Common myeloid progenitor, CD34-positive (primary cell): ENCODE results near the gene BCAR3.
"Not testable (repeated sequence)": the region's sequence is repeated elsewhere in the genome, so short reads cannot be mapped to it uniquely, and the experiment has no call there.

Source experiments
- CTCF ChIA-PET: fragments of 350-600 bp; sonication (Branson Sonifier 250); formaldehyde crosslinking; loops from one replicate; lab custom pipeline; 2021; ENCODE audit warnings: antibody characterized with exemption; lab: Charles Lee
- POLR2A ChIA-PET: fragments of 350-600 bp; sonication (Branson Sonifier 250); formaldehyde crosslinking; loops from one replicate; lab custom pipeline; 2021; ENCODE audit warnings: antibody characterized with exemption; lab: Charles Lee
- DNase-seq, 3 donors: peaks; one replicate each; pipeline versions ENCODE4 v3.0.0 to v3.0.0-alpha.2; 2013
- H3K27ac ChIP-seq, 2 experiments: 1 replicate in 1 of 2; 2 replicates in 1 of 2; pipeline ENCODE4 v1.7.0; 2013; ENCODE audit warnings: inconsistent platforms in 2 of 2, low read length in 2 of 2, mild to moderate bottlenecking in 2 of 2, low read depth in 1 of 2, moderate library complexity in 1 of 2; ENCODE audit not compliant: severe bottlenecking in 2 of 2, insufficient read depth in 1 of 2, poor library complexity in 1 of 2
- H3K27me3 ChIP-seq, 5 experiments: replicated peaks in 2 of 5; 1 replicate in 3 of 5; 2 replicates in 2 of 5; pipeline versions ENCODE4 v1.6.1 to v1.7.0; 2013; ENCODE audit warnings: low read length in 4 of 5, mild to moderate bottlenecking in 2 of 5, moderate library complexity in 2 of 5, inconsistent platforms in 1 of 5; ENCODE audit not compliant: insufficient read depth in 5 of 5, control insufficient read depth in 4 of 5
- H3K36me3 ChIP-seq, 4 experiments: 1 replicate in 2 of 4; 2 replicates in 2 of 4; pipeline versions ENCODE4 v1.6.1 to v1.7.0; 2013; ENCODE audit warnings: low read length in 3 of 4, control low read depth in 1 of 4, mild to moderate bottlenecking in 1 of 4; ENCODE audit not compliant: control insufficient read depth in 4 of 4, insufficient read depth in 4 of 4
- H3K4me1 ChIP-seq, 4 experiments: 1 replicate in 3 of 4; 2 replicates in 1 of 4; pipeline versions ENCODE4 v1.6.1 to v1.7.1; 2013; ENCODE audit warnings: low read length in 3 of 4, mild to moderate bottlenecking in 3 of 4, control low read depth in 1 of 4, inconsistent platforms in 1 of 4, moderate library complexity in 1 of 4; ENCODE audit not compliant: control insufficient read depth in 4 of 4, insufficient read depth in 4 of 4; ENCODE audit errors: control extremely low read depth in 1 of 4
- H3K4me3 ChIP-seq, 7 experiments: 1 replicate in 4 of 7; 2 replicates in 3 of 7; pipeline versions ENCODE4 v1.5.1 to v1.7.0; 2013; ENCODE audit warnings: mild to moderate bottlenecking in 7 of 7, low read length in 6 of 7, moderate library complexity in 6 of 7, inconsistent platforms in 2 of 7, low read depth in 2 of 7, control low read depth in 1 of 7; ENCODE audit not compliant: insufficient read depth in 4 of 7, control insufficient read depth in 1 of 7; ENCODE audit errors: extremely low read depth in 1 of 7
- H3K9me3 ChIP-seq, 5 experiments: 1 replicate in 4 of 5; 2 replicates in 1 of 5; pipeline versions ENCODE4 v1.6.1 to v1.7.1; 2013; ENCODE audit warnings: low read length in 4 of 5, mild to moderate bottlenecking in 2 of 5, inconsistent platforms in 1 of 5, low read depth in 1 of 5, moderate library complexity in 1 of 5; ENCODE audit not compliant: control insufficient read depth in 4 of 5, insufficient read depth in 2 of 5; ENCODE audit errors: control extremely low read depth in 1 of 5
- WGBS: methylation state at CpG from one replicate; pipeline ENCODE4 v1.1.5; 2013; ENCODE audit not compliant: insufficient coverage; 5-methylcytosine and 5-hydroxymethylcytosine counted together

Gene BCAR3

DNA sequence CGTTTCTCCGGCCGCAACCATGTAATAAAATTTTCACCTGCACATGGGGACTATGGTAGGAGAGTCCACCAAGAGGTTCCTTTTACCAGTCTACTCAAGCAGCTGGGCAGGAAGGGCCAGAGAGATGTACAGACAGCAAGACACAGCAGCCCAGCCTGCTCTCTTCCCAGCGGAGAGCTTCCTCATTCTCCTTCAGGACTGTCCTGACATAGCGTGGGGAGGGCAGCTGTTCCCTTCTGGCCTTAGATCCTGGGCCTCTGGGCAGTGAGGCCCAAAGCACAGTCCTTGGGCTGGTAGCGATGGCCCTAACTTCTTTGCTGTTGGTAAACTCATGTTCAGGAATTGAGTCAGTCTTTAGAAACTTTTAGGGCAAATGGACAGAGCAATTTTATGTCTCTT is 89.1 kb downstream of the BCAR3 start:
- ChIA-PET POLR2A (interaction anchor here (0.9 kb wide), 1 partner anchor 10 kb away, joined by 3 read pairs; no protein-coding TSS in a partner anchor), CTCF (interaction anchor here (1.0 to 1.2 kb wide), 3 partner anchors 9 to 146 kb away, joined by 3 read pairs; no protein-coding TSS in a partner anchor)
- Histone ChIP-seq H3K36me3 (no peaks in the 10 kb centered on the region), H3K4me1 (peaks cover 4 to 49% (median 34%) of the 10 kb centered on the region in 4 experiments), H3K9me3 (no peaks in the 10 kb centered on the region), H3K4me3 (no peak overlapping the region), H3K27me3 (no peaks in the 10 kb centered on the region), H3K27ac (no peak overlapping the region)
- 100% methylated on average over 1 of the region's 6 CpGs for whole genome bisulfite sequencing
- no peak for DNase-seq

GRCh38 chr1:93591676-93592550 is 89.7 kb downstream of the BCAR3 start:
- no peak overlapping the region for H3K4me3 ChIP-seq
- DNase-seq, result peak; percentile 58 to 91 (median 86)
- H3K27me3 ChIP-seq, result no peaks in the 10 kb centered on the region
- WGBS, result 37% methylated on average over 12 of the region's 17 CpGs
- H3K9me3 ChIP-seq, result no peaks in the 10 kb centered on the region
- CTCF ChIA-PET, result interaction anchor here (1.0 to 1.2 kb wide), 3 partner anchors 10 to 145 kb away, joined by 3 read pairs; no protein-coding TSS in a partner anchor
- POLR2A ChIA-PET, result interaction anchor here (0.9 kb wide), 1 partner anchor 11 kb away, joined by 3 read pairs; no protein-coding TSS in a partner anchor
- H3K27ac ChIP-seq, result no peak overlapping the region
- H3K4me1 ChIP-seq, result peaks cover 4 to 50% (median 34%) of the 10 kb centered on the region in 4 experiments
- no peaks in the 10 kb centered on the region for H3K36me3 ChIP-seq

GRCh38 chr1:93591291-93591675 is 90.4 kb downstream of the BCAR3 start:
- H3K27ac ChIP-seq, H3K4me3 ChIP-seq, DNase-seq, H3K9me3 ChIP-seq, H3K27me3 ChIP-seq, POLR2A ChIA-PET, H3K36me3 ChIP-seq: not testable (repeated sequence)
- peaks cover 4 to 50% (median 34%) of the 10 kb centered on the region in 4 experiments for H3K4me1 ChIP-seq
- CTCF ChIA-PET, result interaction anchor here (1.2 kb wide), 2 partner anchors 15 to 145 kb away, joined by 3 read pairs; no protein-coding TSS in a partner anchor
- WGBS, result 100% methylated on average over 1 of the region's 3 CpGs

DNA sequence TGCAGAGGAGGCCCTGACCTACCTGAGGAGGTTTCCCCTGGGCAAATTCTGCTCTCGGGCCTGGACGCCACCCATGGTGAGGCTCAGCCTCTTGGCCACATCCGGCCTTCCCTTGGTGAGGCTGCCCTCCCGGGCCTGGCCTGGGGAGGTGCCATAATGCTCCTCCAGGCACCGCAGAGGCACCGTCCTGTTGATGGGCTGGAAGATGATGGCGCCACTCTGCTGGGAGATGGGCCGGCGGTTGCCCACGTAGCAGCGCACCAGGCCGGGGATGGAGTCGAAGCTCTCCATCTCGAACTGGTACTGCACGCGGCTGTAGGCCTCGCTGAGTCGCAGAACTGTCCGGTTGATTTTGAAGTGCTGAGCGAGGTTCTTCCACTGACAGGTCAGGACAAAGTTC is 92.7 kb downstream of the BCAR3 start:
- Histone ChIP-seq H3K4me1 (peaks cover 4 to 50% (median 34%) of the 10 kb centered on the region in 4 experiments), H3K4me3 (no peak overlapping the region)

DNA sequence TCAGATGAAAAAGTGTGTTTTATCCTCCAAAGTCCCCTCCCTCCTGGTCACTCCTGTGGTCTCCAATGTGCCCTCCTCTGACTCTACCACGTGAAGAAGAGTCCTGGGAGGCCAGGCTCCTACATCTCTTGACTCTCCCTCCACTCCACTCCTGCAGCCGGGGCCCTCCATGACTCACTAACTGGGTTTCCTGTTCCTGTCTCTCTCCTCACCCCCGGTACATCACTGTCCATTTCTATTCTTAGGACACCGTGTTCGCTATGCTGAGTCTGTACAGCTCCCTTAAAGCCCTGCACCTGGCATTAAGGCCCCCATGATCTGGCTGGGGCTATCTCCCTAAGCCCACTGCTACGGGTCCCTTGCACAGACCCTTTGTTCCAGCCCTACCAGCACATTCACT is 93.4 kb downstream of the BCAR3 start:
- H3K36me3 ChIP-seq, result no peaks in the 10 kb centered on the region
- DNase-seq, result peak; percentile 21 to 80 (median 64)
- 15% methylated on average over 6 of the region's 6 CpGs for WGBS
- H3K4me1 ChIP-seq, result peaks cover 4 to 50% (median 34%) of the 10 kb centered on the region in 4 experiments
- ChIA-PET CTCF (interaction anchor here (0.6 to 1.6 kb wide), 4 partner anchors 13 to 284 kb away, joined by 3 to 4 read pairs (median 3); no protein-coding TSS in a partner anchor), POLR2A (no interaction called here)
- no peaks in the 10 kb centered on the region for H3K9me3 ChIP-seq
- H3K4me3 ChIP-seq, result no peak overlapping the region
- no peaks in the 10 kb centered on the region for H3K27me3 ChIP-seq
- no peak overlapping the region for H3K27ac ChIP-seq

More for the DNA sequence above, 92.7 kb downstream of the BCAR3 start:
- Histone ChIP-seq H3K27ac (no peak overlapping the region), H3K36me3 (no peaks in the 10 kb centered on the region), H3K27me3 (no peaks in the 10 kb centered on the region), H3K9me3 (no peaks in the 10 kb centered on the region)
- CTCF ChIA-PET, result interaction anchor here (0.8 to 1.5 kb wide), 3 partner anchors 12 to 257 kb away, joined by 3 read pairs; no protein-coding TSS in a partner anchor
- no peak for DNase-seq
- WGBS, result 97% methylated on average over 17 of the region's 20 CpGs
- POLR2A ChIA-PET, result no interaction called here

DNA sequence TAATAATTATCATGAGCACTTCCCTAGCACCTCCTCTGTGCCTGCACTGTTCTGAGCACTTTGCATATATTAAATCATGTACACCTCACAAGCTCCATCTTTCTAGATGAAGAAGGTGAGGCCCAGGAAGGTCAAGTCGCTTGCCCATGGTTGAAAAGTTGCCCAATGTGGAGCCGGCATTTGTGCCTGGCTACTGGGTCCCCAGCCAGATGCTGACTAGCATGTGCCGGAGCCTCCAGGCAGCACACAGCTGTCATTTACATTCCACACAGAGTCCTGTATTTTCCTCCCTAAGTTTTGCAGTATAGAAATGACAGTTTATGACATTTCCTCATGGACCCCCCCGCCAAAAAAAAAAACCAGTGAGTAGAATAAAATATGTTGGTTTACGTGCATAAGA is 94.3 kb downstream of the BCAR3 start:
- H3K36me3 ChIP-seq, result no peaks in the 10 kb centered on the region
- no peak overlapping the region for H3K27ac ChIP-seq
- no peaks in the 10 kb centered on the region for H3K27me3 ChIP-seq
- peaks cover 4 to 46% (median 32%) of the 10 kb centered on the region in 4 experiments for H3K4me1 ChIP-seq
- H3K4me3 ChIP-seq, result no peak overlapping the region
- WGBS, result 100% methylated on average over 4 of the region's 5 CpGs
- DNase-seq, result no peak
- no peaks in the 10 kb centered on the region for H3K9me3 ChIP-seq
- ChIA-PET POLR2A (interaction anchor here (0.6 kb wide), 1 partner anchor 9 kb away, joined by 3 read pairs; no protein-coding TSS in a partner anchor), CTCF (interaction anchor here (1.0 to 1.6 kb wide), 5 partner anchors 9 to 283 kb away, joined by 3 to 4 read pairs (median 3); no protein-coding TSS in a partner anchor)
